Activated T-helper 2 cell treated with anti-CD3 and anti-CD28 coated beads, Interferon-gamma antibody, Interleukin-2, Interleukin-4, amounts not matched to agents 10 μg/mL and 5 μg/mL and 100 μg/mL, durations not matched to agents 14 hours and 24 hours and 36 hours (primary cell): ENCODE results near the gene SPP2. TPM values are rescaled to one million over a fixed set of nuclear protein-coding genes. Genes with fewer than 3 reads are reported as not detected.

Source experiments
- DNase-seq: peaks from one replicate; pipeline ENCODE4 v3.0.0; 2021; ENCODE audit warnings: low spot score
- H3K27ac Mint-ChIP-seq: one replicate; pipeline ENCODE4 v1.8.0; 2021; ENCODE audit warnings: mixed read lengths
- H3K27me3 Mint-ChIP-seq: one replicate; pipeline ENCODE4 v1.8.0; 2021; ENCODE audit warnings: low read depth, mixed read lengths
- H3K36me3 Mint-ChIP-seq: one replicate; pipeline ENCODE4 v1.8.0; 2021; ENCODE audit warnings: low read depth, mixed read lengths
- H3K4me1 Mint-ChIP-seq: one replicate; pipeline ENCODE4 v1.8.0; 2021; ENCODE audit warnings: low read depth, mixed read lengths
- H3K4me3 Mint-ChIP-seq: one replicate; pipeline ENCODE4 v1.8.0; 2021; ENCODE audit warnings: low read depth, mild to moderate bottlenecking, moderate library complexity, mixed read lengths
- H3K9me3 Mint-ChIP-seq: one replicate; pipeline ENCODE4 v1.8.0; 2021; ENCODE audit warnings: mixed read lengths
- intact Hi-C: fragments of 100-400 bp; cut with micrococcal nuclease; formaldehyde crosslinking; loops from one replicate; pipeline ENCODE4 v1.15.1; 2023
- total RNA-seq: library from RNA; stranded (reverse); gene quantifications from 2 replicates; pipeline ENCODE4 v1.2.3, GENCODE V29; 2022

SPP2 gene, protein sequence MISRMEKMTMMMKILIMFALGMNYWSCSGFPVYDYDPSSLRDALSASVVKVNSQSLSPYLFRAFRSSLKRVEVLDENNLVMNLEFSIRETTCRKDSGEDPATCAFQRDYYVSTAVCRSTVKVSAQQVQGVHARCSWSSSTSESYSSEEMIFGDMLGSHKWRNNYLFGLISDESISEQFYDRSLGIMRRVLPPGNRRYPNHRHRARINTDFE
- not detected in 2 replicates for total RNA-seq

DNA sequence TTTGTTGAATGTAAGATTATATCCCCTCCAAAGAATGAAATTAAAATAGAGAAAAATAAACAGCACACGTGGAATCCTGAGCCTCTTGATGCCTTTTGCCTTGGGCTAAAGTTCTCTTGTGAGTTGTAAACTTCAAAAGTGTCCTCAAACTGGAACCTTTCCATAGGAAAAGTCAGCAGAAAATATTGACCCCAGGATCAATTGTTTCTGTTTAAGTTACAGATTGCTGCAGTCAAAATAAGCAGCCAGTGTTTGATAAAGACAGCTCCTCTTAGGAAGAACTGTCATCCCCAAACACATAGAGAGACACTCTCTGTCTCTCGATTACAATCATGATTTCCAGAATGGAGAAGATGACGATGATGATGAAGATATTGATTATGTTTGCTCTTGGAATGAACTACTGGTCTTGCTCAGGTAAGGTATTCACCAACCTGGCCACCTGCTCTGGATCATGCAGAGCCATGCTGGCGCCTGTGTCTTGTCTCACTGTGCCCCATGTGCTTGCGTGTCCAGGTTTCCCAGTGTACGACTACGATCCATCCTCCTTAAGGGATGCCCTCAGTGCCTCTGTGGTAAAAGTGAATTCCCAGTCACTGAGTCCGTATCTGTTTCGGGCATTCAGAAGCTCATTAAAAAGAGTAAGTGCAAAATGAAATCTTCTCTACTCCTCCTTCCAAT lies at the start of gene SPP2:
Gene SPP2, plus strand, starts transcription at position 248 of the 681 bp plus-strand sequence. Its CDS starts 85 bp downstream, at position 333.
- Mint-ChIP-seq H3K9me3 (no peaks in the 10 kb centered on the region), H3K4me3 (no peak within 1 kb of the TSS), H3K27me3 (peaks cover 41% of the 10 kb centered on the region), H3K27ac (no peak within 1 kb of the TSS), H3K4me1 (no peaks in the 10 kb centered on the region), H3K36me3 (no peaks in the 10 kb centered on the region)
- no peak for DNase-seq
- intact Hi-C loops = no loop called here

DNA sequence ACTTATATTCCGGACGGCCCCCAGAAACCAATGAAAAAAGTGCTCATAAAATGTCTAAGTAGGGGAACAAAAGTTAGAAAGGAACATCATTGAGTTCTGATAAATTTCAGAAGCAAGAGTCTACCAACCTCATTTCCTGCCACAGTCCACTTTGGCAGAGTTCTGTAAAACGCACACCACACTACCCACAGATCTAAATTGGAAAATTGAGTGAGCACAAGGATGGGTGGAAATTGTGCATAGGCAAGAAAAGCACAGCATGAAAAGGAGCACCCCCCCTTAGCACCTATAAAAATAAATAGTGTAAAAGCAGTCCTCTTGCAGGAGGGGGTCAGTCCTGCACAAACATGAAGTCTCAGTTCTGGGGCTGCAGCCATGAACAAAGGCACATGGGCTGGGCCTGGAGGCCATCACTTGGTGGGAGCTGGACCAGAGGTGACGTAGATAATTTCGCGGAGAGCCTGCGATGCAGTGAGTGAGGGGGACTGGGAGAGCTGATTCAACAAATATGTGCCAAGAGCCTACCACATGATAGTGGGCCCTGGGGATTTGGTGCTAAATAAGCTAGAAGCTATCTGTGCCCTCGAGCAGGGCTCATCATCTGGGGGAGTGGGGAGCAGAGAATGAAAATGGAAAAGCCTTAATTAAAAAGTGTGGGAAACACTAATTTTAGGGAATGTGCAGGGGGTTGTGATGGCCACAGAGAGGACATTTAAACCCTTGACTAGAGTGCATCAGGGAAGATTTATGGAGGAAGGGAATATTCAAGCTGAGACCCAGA lies 48.9 kb upstream of the SPP2 start:
- intact Hi-C loops = no loop called here
- H3K36me3 Mint-ChIP-seq = no peaks in the 10 kb centered on the region
- no peak for DNase-seq
- peak overlapping the region; percentile 14 for H3K27ac Mint-ChIP-seq
- H3K27me3 Mint-ChIP-seq = peaks cover 22% of the 10 kb centered on the region
- H3K4me1 Mint-ChIP-seq = peaks cover 16% of the 10 kb centered on the region
- H3K9me3 Mint-ChIP-seq = no peaks in the 10 kb centered on the region
- H3K4me3 Mint-ChIP-seq = no peak overlapping the region

DNA sequence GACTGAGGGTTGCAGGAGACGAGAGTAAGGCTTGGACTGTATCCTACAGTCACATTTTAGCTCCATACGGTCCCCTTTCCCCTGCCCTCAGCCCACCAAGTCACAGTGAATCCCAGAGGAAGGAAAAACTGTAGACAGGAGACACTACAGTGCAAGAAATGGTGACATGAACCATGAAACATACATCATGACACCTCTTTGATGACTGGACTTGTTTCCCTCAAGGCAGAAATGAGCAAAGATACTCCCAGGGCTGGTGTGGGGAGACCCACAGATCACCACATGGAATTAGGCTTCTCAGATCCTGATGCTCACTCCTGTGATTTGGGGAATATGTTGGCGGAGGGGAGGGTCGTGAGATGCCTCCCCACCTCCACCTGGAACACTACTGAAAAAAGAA lies 48.2 kb upstream of the SPP2 start:
- Mint-ChIP-seq H3K27me3 (peaks cover 28% of the 10 kb centered on the region), H3K9me3 (no peaks in the 10 kb centered on the region), H3K27ac (no peak overlapping the region), H3K4me3 (no peak overlapping the region), H3K4me1 (peaks cover 16% of the 10 kb centered on the region), H3K36me3 (no peaks in the 10 kb centered on the region)
- intact Hi-C loops = no loop called here
- no peak for DNase-seq

DNA sequence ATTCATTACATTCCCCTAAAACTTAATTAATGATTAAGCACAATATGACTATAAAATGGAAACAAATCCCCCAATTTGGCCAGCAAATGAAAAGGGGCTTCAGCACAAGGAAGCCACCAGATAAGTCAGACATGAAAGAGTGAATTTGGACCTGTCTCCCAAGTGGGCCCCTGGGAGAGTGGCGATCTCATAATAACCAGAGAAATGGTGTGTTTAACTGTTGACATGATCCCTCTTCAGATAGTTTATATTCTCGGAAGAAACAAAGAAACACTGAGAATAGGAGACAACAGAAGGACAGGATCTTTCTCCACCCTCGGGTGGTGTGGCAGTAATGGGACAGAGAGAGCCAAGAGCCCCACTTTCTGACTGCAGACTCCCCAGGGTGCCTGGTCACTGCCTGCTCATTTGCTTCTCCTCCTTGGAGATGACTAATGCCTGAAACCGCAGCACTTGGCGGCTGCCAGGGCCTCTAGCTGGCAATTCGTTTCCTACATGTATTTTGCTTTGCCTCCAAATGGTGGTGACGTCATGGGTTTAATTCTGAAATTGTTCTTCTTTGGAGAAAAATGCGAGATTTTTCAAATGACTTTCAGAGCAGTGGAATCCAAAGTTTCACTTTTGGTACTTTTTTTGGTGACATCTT lies 46.4 kb upstream of the SPP2 start:
- Mint-ChIP-seq H3K4me3 (no peak overlapping the region), H3K36me3 (no peaks in the 10 kb centered on the region), H3K4me1 (peaks cover 13% of the 10 kb centered on the region), H3K27ac (no peak overlapping the region), H3K9me3 (no peaks in the 10 kb centered on the region), H3K27me3 (peaks cover 44% of the 10 kb centered on the region)
- no peak for DNase-seq
- intact Hi-C loops = no loop called here

DNA sequence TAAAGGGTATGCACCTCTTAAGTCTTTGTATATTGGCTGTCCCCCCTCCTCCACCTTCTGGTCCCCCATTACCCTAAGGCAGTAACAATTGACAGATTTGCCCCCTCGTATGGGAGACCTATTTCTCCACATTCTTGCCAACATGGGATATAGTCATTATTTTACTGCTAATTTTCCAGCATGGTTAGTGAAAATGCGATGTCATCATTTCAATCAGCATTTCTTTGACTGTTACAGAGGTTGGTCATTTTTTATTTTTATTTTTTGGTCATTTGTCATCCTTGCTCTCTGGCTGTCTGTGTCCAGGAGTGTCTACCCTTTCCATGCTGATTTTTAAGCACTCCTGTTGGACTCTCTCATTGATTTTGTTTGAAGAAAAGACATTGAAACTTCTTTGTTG lies 45.4 kb upstream of the SPP2 start:
- Mint-ChIP-seq H3K36me3 (no peaks in the 10 kb centered on the region), H3K4me1 (peaks cover 13% of the 10 kb centered on the region), H3K27ac (no peak overlapping the region), H3K27me3 (peaks cover 49% of the 10 kb centered on the region), H3K9me3 (no peaks in the 10 kb centered on the region), H3K4me3 (no peak overlapping the region)
- no peak for DNase-seq
- intact Hi-C loops = no loop called here

DNA sequence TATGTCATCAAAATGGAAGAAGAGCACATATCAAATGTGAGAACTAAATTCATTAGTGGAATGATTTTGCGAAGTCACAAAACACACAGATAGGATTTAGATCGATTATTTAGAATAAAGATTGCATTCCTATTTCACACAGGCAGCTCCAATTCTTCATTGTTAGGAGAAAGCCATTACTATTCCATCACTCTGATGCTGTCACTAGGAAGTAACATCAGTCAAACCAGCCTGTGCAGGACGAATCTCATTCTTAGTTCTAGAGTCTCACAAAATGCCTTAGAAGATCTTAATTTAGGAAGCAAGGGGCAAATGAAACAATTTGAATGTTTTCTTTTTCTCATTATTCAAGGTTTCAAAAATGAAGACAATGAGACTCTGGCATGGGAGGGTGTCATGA lies 44.0 kb upstream of the SPP2 start:
- DNase-seq = no peak
- peaks cover 58% of the 10 kb centered on the region for H3K27me3 Mint-ChIP-seq
- intact Hi-C loops = no loop called here

DNA sequence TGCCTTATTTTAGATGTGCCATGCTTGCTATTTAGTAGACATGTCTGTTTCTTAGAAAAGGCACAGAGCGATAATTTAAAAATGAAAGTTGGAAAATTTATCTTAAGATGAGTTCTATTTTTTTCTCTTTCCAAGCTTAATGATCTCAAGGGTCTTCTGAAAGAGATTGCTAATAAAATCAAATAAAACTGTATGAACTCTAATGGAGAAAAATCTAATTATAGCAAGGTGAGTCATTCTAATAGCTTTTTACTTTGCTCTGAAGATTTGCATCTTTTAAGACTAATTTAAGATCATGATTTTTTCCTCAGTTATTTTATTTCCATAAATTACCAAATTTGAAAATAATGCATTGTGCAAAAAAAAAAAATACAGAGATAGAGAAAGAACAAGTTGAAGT lies 36.1 kb upstream of the SPP2 start:
- peaks cover 47% of the 10 kb centered on the region for H3K27me3 Mint-ChIP-seq
- H3K4me1 Mint-ChIP-seq = no peaks in the 10 kb centered on the region
- no peak overlapping the region for H3K4me3 Mint-ChIP-seq
- no peak for DNase-seq
- no peak overlapping the region for H3K27ac Mint-ChIP-seq
- H3K9me3 Mint-ChIP-seq = no peaks in the 10 kb centered on the region
- intact Hi-C loops = no loop called here
- H3K36me3 Mint-ChIP-seq = no peaks in the 10 kb centered on the region

More for the DNA sequence above, 44.0 kb upstream of the SPP2 start:
- Mint-ChIP-seq H3K27ac (no peak overlapping the region), H3K4me3 (no peak overlapping the region), H3K36me3 (no peaks in the 10 kb centered on the region), H3K9me3 (no peaks in the 10 kb centered on the region), H3K4me1 (peaks cover 5% of the 10 kb centered on the region)

DNA sequence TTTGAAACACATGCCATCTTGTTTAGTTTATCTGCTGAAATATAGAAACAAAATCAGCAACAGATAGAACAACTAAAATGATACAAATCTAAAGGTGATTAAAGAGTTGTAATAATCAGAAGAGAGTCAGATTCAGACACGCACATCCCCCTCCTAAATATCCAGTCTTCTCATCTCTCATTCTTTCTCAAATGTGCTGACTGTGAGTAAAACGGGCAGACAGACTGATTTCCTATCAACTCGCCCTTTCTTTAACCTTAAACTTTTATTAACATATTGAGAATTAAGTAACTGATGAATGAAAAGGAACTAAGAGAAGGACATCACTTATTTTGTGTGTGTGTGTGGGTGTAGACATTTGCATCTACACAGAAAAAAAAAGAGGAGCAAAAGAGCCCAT lies 34.6 kb upstream of the SPP2 start:
- peaks cover 40% of the 10 kb centered on the region for H3K27me3 Mint-ChIP-seq
- no peaks in the 10 kb centered on the region for H3K36me3 Mint-ChIP-seq
- no peak for DNase-seq
- H3K9me3 Mint-ChIP-seq = no peaks in the 10 kb centered on the region
- no peaks in the 10 kb centered on the region for H3K4me1 Mint-ChIP-seq
- no peak overlapping the region for H3K27ac Mint-ChIP-seq
- H3K4me3 Mint-ChIP-seq = no peak overlapping the region
- intact Hi-C loops = no loop called here

DNA sequence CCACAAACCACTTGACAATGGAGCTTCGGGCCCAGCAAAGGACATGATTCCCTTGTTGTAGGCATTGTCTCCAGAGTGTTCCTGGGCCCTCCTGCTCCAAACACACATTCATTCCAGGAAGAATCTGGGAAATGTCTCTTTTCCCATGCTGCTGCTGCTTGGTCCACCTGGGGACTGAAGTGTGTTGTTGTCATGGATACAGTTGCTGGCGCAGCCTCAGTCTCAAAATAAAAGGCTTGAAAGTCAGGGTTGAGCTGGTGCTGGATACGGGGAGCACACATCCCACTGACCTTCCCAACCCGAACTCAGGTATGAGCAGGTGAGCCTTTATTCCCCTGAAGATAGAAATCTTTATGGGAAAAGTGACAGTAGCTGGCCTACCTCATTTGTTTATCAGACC lies 30.6 kb upstream of the SPP2 start:
- Mint-ChIP-seq H3K36me3 (no peaks in the 10 kb centered on the region), H3K9me3 (peaks cover 7% of the 10 kb centered on the region), H3K27me3 (peaks cover 30% of the 10 kb centered on the region), H3K27ac (no peak overlapping the region), H3K4me1 (no peaks in the 10 kb centered on the region), H3K4me3 (no peak overlapping the region)
- intact Hi-C loops = no loop called here
- DNase-seq = no peak

DNA sequence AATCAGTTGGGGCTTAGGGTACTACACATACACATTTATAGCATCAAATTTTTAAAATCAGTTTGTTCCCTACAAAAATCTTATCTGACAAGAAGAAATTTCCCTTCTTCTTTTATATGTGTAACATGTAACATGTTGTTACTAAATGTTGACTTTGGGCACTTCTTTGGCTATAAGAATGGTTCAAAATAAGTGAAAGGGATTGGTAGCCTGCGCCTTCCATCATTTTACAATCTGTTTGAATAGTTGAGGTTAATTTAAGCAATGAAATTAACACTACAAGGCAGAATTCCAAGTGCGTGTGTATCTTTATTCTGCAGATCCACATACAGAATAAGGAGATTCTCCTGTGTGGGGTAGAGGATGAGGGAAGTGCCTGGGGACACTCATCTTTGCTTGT lies 30.2 kb upstream of the SPP2 start:
- Mint-ChIP-seq H3K27me3 (peaks cover 29% of the 10 kb centered on the region), H3K9me3 (peaks cover 7% of the 10 kb centered on the region), H3K4me1 (peaks cover 3% of the 10 kb centered on the region), H3K4me3 (no peak overlapping the region), H3K36me3 (no peaks in the 10 kb centered on the region), H3K27ac (no peak overlapping the region)
- intact Hi-C loops = no loop called here
- DNase-seq = no peak

DNA sequence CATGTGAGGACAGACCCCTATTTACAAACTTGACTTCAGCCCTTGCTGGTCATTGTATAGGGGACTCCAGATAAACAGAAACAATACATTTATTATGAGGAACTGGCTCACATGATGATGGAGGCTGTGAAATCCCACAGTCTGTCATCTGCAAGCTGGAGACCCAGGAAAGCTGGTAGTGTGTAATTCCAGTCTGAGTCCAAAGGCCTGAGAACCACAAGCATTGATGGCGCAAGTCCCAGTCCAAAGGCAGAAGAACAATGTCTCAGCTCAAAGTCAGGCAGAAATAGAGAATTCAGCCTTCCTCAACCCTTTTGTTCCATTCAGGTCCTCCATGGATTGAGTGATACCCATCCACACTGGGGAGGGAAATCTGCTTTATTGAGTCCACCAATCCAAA lies 28.1 kb upstream of the SPP2 start:
- Mint-ChIP-seq H3K9me3 (peaks cover 7% of the 10 kb centered on the region), H3K4me1 (peaks cover 16% of the 10 kb centered on the region), H3K27ac (no peak overlapping the region), H3K36me3 (no peaks in the 10 kb centered on the region), H3K27me3 (peaks cover 20% of the 10 kb centered on the region), H3K4me3 (no peak overlapping the region)
- no peak for DNase-seq
- intact Hi-C loops = no loop called here

DNA sequence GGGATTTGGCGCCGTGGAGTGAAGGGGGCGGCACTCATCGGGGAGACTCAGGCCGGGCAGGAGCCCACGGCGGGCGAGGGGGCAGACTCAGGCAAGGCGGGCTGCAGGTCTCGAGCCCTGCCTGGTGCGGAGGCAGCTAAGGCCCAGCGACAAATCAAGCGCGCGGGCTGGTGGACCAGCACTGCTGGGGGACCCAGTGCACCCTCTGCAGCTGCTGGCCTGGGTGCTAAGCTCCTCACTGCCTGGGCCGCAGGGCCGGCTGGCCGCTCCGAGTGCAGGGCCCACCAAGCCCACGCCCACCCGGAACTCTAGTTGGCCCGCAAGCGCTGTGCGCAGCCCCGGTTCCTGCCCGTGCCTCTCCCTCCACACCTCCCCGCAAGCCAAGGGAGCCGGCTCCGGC lies 26.2 kb upstream of the SPP2 start:
- H3K4me1 Mint-ChIP-seq = peaks cover 23% of the 10 kb centered on the region
- intact Hi-C loops = no loop called here
- H3K27ac Mint-ChIP-seq = no peak overlapping the region

DNA sequence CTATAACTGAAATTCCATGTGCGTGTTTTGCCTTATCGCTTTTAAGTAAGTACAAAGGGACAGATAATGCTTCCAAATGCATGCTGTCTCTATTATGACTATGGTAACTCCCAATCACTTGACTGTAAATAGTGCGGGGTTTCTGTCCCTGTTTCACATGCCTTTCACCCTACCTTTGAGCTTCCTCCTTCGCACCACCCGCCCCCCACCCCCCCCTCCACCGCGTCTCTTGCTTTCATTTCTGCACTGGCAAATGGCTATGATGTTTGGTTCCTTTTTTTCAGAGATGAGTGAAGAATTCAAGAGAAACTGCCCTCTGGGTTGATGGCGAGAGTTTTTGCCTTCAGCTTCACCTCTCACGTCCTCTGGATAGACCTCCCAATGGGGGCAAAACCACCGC lies 25.0 kb upstream of the SPP2 start:
- Mint-ChIP-seq H3K27ac (no peak overlapping the region), H3K27me3 (peaks cover 32% of the 10 kb centered on the region), H3K36me3 (no peaks in the 10 kb centered on the region), H3K4me1 (peaks cover 23% of the 10 kb centered on the region), H3K4me3 (peak overlapping the region; percentile 57), H3K9me3 (peaks cover 7% of the 10 kb centered on the region)
- DNase-seq = no peak
- intact Hi-C loops = no loop called here

More for the DNA sequence above, 26.2 kb upstream of the SPP2 start:
- H3K27me3 Mint-ChIP-seq = peaks cover 30% of the 10 kb centered on the region
- DNase-seq = no peak
- no peaks in the 10 kb centered on the region for H3K36me3 Mint-ChIP-seq
- H3K4me3 Mint-ChIP-seq = no peak overlapping the region
- H3K9me3 Mint-ChIP-seq = peaks cover 7% of the 10 kb centered on the region
